Stimulated activated CD8-positive, alpha-beta memory T cell treated with anti-CD3 and anti-CD28 coated beads, Interleukin-15, amount 100 ng/mL, for 48 hours (primary cell): Measurements from ENCODE around the gene MGMT.
"Not testable (repeated sequence)": the region's sequence is repeated elsewhere in the genome, so short reads cannot be mapped to it uniquely, and the experiment has no call there.

Experiments
- DNase-seq, 2 donors: peaks; one replicate each; pipeline ENCODE4 v3.0.0-alpha.2; 2020; ENCODE audit warnings: low read depth in 2 of 2

Gene MGMT

DNA sequence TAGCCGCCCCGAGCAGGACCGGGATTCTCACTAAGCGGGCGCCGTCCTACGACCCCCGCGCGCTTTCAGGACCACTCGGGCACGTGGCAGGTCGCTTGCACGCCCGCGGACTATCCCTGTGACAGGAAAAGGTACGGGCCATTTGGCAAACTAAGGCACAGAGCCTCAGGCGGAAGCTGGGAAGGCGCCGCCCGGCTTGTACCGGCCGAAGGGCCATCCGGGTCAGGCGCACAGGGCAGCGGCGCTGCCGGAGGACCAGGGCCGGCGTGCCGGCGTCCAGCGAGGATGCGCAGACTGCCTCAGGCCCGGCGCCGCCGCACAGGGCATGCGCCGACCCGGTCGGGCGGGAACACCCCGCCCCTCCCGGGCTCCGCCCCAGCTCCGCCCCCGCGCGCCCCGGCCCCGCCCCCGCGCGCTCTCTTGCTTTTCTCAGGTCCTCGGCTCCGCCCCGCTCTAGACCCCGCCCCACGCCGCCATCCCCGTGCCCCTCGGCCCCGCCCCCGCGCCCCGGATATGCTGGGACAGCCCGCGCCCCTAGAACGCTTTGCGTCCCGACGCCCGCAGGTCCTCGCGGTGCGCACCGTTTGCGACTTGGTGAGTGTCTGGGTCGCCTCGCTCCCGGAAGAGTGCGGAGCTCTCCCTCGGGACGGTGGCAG lies at the start of gene MGMT:
Gene MGMT, plus strand, starts transcription at position 539 of the 656 bp plus-strand sequence.
- DNase-seq = peak; percentile 93 to 96

DNA sequence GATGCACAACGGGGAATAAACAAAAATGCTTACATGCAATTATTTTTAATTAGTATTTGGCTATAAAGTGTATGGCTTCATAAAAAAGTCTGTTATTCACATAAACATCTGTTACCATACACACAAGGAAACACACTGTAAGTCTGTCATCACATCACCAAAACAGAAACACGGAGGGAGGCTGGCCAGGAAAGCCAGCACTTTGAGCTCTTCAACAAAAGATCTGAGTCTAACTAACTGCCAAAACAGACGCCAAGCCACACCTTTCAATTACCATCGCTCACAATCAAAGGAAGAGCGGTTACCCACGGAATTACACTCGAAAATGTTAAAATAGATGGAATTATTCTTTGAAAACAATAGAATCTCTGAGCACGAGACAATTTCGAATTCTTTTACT lies 49.2 kb upstream of the MGMT start:
- DNase-seq = no peak

DNA sequence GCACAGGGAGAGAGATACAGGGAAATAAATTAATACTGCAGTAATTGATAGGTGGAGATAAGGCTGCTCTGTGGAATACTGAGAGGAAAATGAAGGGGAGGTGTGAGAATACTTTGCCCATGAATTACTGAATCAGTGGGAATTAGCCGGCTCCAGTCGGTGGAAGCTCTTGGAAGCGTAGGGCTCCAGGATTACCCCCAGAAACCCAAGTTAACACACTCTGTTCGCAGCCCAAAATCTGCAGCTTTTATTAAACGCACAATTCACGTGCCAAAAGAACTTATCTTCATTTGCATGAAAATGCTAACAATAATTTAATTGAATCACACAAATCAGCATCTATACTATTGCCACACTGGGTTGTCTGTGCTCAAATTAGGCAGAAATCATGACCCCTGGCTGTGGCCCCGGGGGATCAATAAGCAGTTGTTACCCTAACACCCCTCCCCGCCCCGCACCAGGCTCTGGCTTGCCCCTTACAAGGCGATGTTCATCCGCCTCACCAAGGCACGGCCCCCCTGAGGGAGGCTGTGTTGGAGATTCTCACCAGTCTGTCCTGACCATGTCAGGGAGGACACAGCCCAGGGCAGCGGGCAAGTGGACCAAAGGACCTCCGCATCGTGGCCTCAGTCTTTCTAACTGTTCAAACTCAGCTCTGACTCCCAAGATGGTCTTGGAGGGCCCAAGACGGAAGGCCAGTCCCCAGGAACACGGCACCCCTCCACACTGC lies 48.4 kb upstream of the MGMT start:
- no peak for DNase-seq

DNA sequence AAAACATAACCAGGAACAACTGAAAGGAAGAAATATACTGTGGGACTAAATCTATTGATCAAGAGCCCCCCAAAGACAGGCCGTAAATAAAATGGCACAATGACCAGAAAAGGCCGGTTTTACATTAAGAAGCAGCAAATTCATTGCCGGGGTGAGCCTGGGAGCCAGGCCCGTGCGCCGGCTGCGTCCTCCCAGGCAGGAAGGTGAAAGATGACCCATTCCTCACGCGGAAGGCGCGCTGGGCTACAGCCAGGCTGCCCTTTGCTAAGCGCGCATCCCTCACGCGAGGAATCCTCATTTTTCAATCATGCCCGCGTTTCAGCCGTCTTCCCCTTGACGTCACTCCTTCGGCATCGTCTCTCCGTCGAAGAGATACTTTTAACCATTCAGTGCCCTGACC lies 47.6 kb upstream of the MGMT start:
- DNase-seq = no peak

DNA sequence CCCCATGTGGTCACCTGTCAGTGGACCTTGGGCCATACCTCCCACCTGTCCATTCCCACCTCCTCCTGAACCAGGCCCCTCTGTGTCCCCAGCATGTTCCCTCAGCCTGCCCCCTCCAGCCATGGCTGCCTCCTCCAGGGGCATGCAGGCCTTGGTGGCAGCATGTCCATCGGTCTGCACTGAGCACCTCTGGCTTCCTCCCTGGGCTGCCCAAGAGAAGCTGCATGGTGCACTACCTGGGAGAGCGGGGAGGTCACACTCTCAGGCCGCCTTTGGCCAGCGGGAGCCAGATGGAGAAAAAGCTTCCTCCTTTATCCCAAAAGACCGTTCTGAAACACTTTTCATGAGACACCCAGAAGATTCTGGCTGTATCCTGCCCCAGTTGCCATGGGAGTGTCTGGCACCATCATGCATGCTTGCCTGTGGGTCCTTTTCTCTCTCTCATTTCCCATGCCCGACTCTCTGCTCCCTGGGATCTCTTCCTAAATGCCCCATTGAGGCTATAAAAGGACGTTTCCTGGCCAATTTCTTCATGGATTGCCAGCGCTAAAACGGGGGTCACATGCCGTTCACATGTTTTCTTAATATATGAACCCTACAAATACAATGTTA lies 45.5 kb upstream of the MGMT start:
- no peak for DNase-seq

DNA sequence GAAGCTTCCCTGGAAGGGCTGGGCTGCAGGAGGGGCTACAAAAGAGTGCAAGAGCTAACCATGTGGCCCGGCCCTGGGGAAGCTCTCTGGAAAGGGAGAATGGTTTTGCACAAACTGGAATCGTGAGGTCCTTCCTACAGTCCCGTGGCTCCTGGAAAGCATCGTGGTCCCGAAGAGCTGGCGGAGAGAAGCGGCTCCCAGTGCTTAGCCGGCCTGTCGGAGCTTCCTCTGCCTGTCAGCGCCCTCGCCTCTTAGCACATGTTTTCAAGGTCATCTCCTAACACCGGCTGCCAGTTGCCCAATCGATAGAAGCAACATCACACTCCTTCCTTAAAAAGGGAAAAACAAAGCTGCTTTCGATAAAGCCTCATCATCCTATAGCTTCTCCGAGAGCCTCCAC lies 42.1 kb upstream of the MGMT start:
- no peak for DNase-seq

DNA sequence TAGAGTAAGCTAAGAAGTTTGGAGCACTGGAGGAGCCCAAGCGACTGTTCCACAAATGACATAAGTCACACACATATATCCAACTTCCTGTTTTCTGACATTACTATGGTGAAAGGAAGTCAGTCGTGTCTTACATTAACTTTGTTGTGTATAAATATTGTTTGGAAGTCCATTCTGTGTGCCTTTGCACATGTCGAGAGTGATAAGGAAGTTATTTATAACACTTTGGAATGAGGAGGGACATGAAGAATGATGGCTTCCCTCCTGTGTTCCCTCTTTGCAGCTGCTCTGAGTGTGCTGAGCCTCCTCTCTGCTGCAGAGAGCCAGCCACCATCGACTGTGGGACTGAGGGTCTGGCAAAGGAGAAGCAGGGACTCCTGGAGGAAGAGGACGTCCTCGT lies 40.4 kb upstream of the MGMT start:
- no peak for DNase-seq

DNA sequence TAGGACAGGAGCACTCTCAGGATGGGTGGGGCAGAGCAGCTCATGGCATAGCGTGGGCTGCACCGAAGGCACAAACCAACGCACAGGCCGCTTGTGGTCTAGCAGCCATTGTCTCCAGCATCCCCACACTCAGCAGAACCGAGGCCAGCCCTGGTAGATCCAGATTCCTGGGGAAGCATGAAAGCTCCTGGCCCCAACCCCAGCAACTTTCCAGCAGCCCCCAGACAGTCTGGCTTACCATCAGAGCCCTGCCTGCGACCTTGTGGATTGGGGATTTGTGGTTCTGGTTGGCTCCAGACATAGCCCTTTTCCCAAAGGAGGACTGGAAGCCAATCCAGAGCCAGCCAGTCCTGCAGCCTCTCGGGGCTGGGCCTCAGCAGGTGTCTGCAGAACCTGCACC lies 33.8 kb upstream of the MGMT start:
- DNase-seq = no peak

DNA sequence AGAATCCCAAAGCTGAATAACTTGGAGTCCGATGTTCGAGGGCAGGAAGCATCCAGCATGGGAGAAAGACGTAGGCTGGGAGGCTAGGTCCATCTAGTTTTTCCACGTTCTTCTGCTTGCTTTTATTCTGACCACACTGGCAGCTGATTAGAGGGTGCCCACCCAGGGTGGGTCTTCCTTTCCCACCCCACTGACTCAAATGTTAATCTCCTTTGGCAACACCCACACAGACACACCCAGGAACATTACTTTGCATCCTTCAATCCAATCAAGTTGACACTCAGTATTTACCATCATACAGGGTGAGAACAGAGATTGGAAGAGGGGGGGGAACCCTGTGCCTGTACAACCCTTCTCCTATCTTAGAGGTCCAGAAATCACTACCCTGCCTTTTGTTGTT lies 31.3 kb upstream of the MGMT start:
- DNase-seq = not testable (repeated sequence)

DNA sequence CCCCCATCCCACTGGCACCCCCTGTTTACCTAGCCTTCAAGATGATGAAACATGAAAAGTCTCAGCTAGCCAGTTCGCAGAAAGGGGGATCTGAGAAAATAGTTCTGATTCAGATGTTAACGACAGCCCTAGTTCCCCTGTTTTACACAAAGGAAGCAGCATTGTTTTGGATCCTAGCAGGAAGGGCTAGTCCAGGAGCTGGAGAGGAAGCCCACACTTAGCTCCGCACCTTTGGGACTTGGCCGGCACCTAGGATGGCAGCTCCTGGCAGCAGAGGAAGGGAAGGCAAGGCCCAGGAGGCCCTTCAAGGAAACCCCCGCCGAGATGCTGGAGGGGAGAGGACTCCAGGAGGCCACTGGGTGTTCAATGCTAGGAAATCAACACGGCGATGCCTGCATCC lies 29.0 kb upstream of the MGMT start:
- DNase-seq = no peak

DNA sequence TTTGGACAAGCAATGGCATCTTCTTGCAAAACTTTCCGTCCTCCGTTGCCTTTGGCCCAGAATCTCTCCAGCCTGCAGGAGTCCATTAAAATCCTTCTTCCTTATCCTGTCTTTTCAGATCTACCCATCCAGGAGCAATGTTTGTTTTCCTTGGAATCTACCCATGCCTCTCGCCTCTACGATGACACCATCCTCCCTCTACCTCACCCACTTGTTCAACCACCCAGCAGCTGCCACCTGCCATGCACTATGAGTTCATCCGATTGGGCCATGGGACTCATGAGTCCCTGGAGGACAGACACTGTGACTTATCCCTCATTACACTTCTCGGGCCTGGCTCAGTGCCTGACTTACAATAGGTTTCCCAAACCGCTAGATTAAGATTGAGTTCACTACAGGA lies 26.8 kb upstream of the MGMT start:
- no peak for DNase-seq

DNA sequence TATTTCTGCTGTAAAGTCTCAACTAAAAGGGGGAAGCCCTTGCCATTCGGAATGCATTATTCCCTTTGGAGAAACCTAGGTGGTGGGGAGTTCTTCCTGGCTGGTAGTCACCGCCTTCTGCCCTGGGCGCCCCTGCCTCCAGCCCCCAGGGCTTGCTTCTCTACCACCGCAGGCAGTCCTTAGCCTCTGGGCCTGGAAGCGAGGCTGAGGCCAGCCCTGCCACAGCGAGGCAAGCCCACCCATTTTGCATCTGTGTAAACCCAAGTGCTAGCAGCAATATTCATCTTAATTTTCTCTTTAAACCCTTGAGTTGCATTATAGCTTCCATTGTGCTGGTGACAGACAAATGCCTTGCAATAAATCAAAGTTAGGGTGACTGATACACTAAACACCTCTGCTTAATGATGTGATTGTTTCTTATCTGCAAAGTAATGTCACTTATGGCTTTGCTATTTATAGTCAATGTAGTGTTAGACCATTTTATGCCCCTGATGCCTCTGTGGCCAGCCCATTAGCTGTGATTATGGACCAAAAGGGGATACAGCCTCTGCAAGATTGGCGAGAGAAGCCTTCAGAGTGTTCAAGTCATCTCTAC lies 26.2 kb upstream of the MGMT start:
- DNase-seq = no peak

DNA sequence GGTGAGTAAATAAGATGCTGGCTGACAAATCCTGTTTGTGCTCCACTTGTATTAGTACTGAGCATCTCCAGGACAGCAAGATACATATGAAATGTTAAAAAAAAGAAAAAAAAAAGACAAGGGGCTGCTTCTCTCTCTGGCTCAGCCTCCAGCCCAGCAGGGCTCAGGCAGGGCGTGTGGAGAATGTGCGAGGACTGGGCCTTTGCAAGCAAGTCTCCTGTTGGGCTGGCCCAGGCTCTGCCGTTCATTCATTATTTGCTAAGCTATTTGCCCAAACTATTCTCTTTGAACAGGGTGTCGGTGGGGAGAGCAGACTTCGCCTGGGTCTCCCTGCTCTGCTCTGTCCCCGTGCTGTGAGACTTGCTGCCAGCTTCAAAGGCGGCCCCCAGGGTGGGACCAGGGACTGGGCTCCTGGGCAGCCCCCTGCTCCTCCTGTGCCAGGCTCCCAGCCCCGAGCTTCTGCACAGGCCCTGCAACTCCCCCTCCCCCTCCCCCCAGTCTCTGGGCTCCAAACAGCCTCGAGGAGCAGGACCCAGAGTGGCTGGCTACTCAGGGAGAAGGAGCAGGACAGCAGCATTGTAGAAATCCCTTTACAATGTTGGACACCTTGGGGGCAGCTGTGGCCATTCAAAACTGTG lies 25.6 kb upstream of the MGMT start:
- no peak for DNase-seq

DNA sequence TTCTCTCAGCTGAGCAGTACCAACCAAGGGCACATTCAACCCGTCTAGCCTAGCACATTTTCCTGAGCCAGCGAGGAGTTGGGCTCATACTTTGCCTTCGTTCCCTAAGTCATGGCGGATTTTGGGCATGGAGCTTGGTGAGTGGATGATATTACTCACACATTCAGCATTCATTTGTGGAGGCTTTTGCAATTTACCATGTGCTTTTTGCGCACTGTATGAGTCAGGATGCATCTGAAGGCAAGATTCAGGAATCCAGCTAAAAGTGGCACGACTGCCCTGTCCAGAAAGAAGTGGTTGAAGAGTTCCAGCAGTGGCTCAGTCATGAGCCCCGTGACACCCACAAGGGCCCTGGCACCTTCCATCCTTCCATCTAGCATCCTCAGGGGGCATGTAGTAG lies 24.2 kb upstream of the MGMT start:
- DNase-seq = no peak

DNA sequence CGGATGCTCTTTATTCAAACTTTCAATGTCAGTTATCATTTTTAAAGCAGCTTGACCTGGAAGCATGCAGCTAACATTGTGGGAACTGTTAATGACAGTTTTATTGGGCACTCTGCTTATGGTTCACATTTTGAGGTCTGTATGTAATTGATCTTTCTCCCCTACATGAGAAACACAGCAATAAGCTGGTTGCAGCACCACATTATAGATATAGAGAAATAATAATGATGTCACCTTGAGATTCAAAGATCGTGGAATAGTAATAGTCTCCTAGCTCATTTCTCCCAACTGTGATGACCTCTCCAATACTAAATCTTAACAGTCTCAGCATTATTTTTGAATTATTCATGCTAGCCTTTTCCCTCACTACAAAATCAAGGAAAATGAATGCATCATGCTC lies 22.7 kb upstream of the MGMT start:
- DNase-seq = no peak

DNA sequence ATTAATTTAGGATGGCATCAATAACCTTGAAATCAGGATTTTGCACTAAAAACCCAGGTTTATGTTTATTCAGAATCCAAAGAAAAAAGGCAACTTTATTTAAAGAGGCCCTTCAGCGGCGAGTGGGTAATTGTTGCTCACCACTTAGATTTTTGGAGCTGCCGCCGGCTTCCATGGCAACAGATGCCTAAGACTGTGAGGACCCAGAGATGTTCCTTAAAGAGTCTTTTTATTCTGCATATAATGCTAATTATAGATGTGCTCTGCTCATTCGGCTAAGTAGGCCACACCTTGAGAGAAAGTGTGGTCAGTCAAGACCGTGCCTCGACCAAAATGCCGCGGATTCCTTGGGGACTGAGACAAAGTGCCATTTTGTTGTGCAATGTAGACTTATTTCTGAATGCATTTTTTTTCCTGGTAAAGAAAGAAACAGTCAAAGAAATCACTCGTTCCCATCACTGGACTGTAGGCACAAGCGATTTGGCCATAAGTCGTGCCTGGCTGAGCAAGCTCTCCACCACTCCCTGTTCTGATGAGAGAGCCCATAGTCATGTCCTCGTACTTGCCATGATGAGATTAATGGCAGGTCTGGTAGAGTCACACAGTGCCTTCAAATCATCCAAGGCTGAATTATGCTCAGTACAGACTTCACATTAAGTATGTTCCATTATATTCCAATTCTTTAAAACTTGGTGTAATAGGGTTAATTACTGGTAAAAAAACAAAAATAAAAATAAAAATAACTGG lies 21.4 kb upstream of the MGMT start:
- no peak for DNase-seq

DNA sequence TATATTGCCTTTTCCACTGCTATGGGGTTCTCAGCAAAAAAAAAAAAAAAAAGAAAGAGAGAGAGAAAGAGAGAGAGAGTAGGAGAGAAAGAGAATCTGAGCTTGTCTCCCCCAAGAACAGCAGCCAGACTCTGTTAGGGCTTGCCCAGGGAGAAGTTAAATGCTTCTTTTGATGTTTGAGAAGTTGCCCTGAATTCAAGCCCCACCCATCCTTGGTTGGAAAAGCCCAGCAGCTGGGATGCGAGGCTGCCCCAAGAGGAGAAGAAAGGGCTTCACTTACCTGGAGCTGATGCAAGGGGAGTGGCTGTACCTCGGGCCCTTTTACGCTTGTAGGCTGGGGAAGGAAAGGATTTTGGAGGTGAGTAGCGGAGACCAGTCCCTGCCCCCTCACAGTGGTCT lies 20.9 kb upstream of the MGMT start:
- DNase-seq = no peak

DNA sequence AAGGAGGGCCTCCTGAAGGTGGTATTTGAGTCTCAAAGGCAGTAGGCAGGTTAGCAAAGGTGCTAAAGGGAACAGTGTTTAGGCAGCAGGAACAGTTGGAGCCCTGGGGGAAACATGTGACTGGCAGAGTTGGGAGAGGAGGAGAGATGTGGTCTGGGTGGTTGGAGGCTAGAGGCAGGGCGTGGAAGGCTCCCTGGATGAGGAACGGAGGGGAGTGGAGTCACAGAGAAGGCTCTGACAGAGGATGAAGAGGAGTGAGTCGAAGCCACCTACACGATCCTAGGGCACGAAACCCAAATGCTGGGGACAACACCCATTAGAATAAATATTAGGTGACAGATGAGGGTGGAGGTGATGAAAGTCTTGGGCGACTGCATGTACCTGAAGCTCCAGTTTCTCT lies 19.6 kb upstream of the MGMT start:
- no peak for DNase-seq

DNA sequence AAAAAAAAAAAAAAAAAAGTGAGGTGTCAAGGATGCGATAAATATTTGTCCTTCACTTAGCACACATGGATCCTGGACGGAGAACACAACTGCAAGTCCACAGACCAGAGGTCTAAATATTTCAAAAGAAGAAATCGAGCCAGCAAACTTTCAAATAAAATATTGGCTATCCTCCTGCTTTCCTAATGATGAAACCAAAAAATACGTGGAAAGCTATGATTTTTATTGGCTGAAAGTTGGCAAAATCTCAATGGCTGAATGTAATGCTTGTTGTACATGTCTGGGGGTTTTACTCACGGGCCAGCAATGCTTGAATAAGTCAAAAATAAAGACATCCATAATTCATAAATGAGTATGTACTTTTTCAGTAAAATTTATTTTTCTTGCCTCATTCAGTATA lies 19.0 kb upstream of the MGMT start:
- no peak for DNase-seq

DNA sequence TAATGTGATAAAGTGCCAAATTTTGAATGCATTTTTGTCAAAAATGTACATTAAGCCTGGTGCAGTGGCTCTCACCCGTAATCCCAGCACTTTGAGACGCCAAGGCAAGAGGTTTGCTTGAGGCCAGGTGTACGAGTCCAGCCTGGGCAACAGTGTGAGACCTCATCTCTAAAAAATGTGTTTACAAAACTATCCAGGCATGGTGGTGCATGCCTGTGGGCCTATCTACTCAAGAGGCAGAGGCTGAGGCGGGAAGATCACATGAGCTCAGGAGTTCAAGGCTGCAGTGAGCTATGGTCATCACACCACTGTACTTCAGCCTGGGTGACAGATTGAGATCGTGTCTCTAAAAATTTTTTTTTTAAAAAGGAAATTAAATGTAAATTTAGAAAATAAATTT lies 18.5 kb upstream of the MGMT start:
- no peak for DNase-seq

DNA sequence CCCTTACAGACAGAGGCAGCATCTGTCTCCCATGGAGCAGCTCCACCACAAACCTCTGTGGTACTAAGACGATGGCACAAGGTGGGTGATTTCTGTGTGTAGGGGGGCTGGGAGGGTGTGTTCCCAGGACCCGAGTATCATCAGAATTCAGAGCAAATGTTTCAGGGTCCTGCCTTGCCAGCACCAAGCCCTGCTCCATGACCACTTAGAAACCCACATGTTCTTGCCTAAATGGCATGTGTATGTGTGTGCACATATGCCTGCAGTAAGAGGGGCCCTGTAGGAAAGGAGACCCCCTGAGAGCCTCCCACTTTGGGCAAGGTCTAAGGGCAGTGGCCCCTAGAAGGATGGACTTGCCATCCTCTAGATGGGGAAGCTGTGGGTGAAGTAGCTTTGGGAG lies 17.1 kb upstream of the MGMT start:
- no peak for DNase-seq

DNA sequence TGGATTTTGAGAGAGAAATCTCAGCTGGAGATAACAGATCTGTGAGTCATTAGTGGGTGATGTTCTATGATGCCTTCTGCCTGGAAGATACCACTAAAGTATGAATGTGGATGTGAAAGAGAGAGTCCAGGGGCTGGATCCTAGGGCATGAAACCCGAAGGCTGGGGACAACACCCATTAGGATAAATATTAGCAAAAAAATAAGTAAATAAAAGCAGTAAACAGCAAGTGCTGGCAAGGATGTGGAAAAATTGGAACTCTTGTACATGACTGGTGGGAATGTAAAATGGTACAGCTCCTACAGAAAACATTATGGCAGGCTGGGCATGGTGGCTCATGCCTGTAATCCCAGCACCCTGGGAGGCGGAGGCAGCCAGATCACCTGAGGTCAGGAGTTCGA lies 16.6 kb upstream of the MGMT start:
- no peak for DNase-seq
